Measurements from ENCODE around the gene NFKBIE. TPM values are rescaled to one million over a fixed set of nuclear protein-coding genes. Genes with fewer than 3 reads are reported as not detected.
A peak's percentile ranks its signal among the peaks of the same experiment; 100 is the strongest.

Gene NFKBIE
- total and polyA plus RNA-seq, 9 of the 15 experiments (the other 6 are each of a cell fraction or from before 2014, with no cell fraction given), result 2.1 to 16.4 (median 11.7) TPM

DNA sequence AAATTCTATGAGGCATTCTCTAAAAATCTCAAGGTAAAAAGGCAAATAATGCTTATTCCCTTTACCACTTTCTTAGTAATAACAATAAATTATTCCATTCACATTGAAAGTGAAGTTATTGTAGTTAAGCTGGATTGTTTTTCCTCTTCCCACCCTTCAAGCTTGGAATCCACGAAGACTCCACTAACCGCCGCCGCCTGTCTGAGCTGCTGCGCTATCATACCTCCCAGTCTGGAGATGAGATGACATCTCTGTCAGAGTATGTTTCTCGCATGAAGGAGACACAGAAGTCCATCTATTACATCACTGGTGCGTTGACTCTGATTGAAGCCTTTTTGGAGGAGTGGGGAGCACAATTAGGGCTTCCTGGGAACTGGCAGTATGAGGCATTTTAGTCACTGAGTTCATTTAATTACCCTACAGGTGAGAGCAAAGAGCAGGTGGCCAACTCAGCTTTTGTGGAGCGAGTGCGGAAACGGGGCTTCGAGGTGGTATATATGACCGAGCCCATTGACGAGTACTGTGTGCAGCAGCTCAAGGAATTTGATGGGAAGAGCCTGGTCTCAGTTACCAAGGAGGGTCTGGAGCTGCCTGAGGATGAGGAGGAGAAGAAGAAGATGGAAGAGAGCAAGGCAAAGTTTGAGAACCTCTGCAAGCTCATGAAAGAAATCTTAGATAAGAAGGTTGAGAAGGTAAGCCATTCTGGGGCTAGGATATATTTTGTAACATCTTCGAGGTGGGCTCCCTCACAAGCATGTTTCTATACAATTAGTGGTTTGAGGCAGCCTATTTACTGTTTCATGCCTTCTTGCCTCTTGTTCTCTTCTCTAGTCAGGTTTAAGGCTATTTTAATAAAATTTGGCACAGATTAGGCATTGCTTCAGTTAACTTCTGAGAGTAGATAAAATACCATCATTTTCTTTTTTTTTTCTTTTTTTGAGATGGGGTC, 13.5 kb downstream of the NFKBIE start (continued):
- no peak for TF ChIP-seq IRF1 (CRISPR knock-in tag; IDR thresholded peaks at IDR 0.05; ENCODE audit: borderline replicate concordance)
- TF ChIP-seq POLR2H (tag; IDR thresholded peaks at IDR 0.05; ENCODE audit: low read depth), result no peak
- TF ChIP-seq CBX2 (IDR thresholded peaks at IDR 0.05; ENCODE audit: insufficient read depth, low read length, poor library complexity, severe bottlenecking), result no peak
- TF ChIP-seq ZNF444 (CRISPR knock-in tag; IDR thresholded peaks at IDR 0.05), result no peak
- TF ChIP-seq, protein P1, sequence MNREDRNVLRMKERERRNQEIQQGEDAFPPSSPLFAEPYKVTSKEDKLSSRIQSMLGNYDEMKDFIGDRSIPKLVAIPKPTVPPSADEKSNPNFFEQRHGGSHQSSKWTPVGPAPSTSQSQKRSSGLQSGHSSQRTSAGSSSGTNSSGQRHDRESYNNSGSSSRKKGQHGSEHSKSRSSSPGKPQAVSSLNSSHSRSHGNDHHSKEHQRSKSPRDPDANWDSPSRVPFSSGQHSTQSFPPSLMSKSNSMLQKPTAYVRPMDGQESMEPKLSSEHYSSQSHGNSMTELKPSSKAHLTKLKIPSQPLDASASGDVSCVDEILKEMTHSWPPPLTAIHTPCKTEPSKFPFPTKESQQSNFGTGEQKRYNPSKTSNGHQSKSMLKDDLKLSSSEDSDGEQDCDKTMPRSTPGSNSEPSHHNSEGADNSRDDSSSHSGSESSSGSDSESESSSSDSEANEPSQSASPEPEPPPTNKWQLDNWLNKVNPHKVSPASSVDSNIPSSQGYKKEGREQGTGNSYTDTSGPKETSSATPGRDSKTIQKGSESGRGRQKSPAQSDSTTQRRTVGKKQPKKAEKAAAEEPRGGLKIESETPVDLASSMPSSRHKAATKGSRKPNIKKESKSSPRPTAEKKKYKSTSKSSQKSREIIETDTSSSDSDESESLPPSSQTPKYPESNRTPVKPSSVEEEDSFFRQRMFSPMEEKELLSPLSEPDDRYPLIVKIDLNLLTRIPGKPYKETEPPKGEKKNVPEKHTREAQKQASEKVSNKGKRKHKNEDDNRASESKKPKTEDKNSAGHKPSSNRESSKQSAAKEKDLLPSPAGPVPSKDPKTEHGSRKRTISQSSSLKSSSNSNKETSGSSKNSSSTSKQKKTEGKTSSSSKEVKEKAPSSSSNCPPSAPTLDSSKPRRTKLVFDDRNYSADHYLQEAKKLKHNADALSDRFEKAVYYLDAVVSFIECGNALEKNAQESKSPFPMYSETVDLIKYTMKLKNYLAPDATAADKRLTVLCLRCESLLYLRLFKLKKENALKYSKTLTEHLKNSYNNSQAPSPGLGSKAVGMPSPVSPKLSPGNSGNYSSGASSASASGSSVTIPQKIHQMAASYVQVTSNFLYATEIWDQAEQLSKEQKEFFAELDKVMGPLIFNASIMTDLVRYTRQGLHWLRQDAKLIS (CRISPR knock-in tag; IDR thresholded peaks at IDR 0.05), result 0 out of 2 replicates have a peak, but pooled peaks have one; percentile 18
- no peak for TF ChIP-seq SPI1 (IDR thresholded peaks at IDR 0.05; ENCODE audit: borderline replicate concordance, low read depth, low read length)
- TF ChIP-seq CBFA2T2 (conservative IDR thresholded peaks at IDR 0.05), result no peak
- peak; percentile 70 for TF ChIP-seq RBFOX2 (IDR thresholded peaks at IDR 0.05; ENCODE audit: low read depth, low read length)
- no peak for TF ChIP-seq ZNF76 (CRISPR knock-in tag; IDR thresholded peaks at IDR 0.05; ENCODE audit: borderline replicate concordance)
- no peak for TF ChIP-seq ERF (CRISPR knock-in tag; IDR thresholded peaks at IDR 0.05)
- TF ChIP-seq, protein P2, sequence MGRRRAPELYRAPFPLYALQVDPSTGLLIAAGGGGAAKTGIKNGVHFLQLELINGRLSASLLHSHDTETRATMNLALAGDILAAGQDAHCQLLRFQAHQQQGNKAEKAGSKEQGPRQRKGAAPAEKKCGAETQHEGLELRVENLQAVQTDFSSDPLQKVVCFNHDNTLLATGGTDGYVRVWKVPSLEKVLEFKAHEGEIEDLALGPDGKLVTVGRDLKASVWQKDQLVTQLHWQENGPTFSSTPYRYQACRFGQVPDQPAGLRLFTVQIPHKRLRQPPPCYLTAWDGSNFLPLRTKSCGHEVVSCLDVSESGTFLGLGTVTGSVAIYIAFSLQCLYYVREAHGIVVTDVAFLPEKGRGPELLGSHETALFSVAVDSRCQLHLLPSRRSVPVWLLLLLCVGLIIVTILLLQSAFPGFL (CRISPR knock-in tag; IDR thresholded peaks at IDR 0.05), result 0 out of 2 replicates have a peak, but pooled peaks have one; percentile 5
- no peak for TF ChIP-seq SETDB1 (IDR thresholded peaks at IDR 0.05; ENCODE audit: low read length)
- TF ChIP-seq RB1 (IDR thresholded peaks at IDR 0.05; ENCODE audit: low read depth), result no peak
- TF ChIP-seq CBX1 (IDR thresholded peaks at IDR 0.05; ENCODE audit: low read depth), result no peak
- TF ChIP-seq MAFK (IDR thresholded peaks at IDR 0.05; ENCODE audit: low read length), result no peak
- 0 out of 2 replicates have a peak, but pooled peaks have one; percentile 39 for TF ChIP-seq SP1 (CRISPR knock-in tag; IDR thresholded peaks at IDR 0.05)
- no peak for TF ChIP-seq ZNF592 (IDR thresholded peaks at IDR 0.05)
